Peyer's patch (tissue), 4 donors: Measurements from ENCODE around the gene C2orf92. TPM values are rescaled to one million over a fixed set of nuclear protein-coding genes. Genes with fewer than 3 reads are reported as not detected.

Experiments
- DNase-seq, 3 donors: peaks; one replicate each; pipeline ENCODE4 v3.0.0-alpha.2; 2017 to 2019
- H3K27ac ChIP-seq, 4 donors: fragments of 200-600 bp; sonication (generic); one replicate each; pipeline ENCODE4 v1.5.1; 2016 to 2019
- H3K27me3 ChIP-seq, 2 donors: fragments of 200-600 bp; sonication (generic); one replicate each; pipeline ENCODE4 v1.5.1; 2019
- H3K36me3 ChIP-seq, 3 donors: fragments of 200-600 bp; sonication (generic); one replicate each; pipeline ENCODE4 v1.5.1; 2016 to 2019
- H3K4me1 ChIP-seq, 4 donors: fragments of 200-600 bp; sonication (generic); one replicate each; pipeline ENCODE4 v1.5.1; 2016 to 2019
- H3K4me3 ChIP-seq, 4 donors: fragments of 200-600 bp; sonication (generic); 1 replicate in 3 of 4; 2 replicates in 1 of 4; pipeline ENCODE4 v1.5.1; 2016 to 2019; ENCODE audit warnings: mild to moderate bottlenecking in 1 of 4
- H3K9me3 ChIP-seq, 4 donors: fragments of 200-600 bp; sonication (generic); one replicate each; pipeline ENCODE4 v1.5.1; 2016 to 2019; ENCODE audit warnings: mild to moderate bottlenecking in 1 of 4
- CTCF ChIP-seq, 6 experiments: fragments of 450-650 bp in 4 of 6; fragments of 200-600 bp in 2 of 6; sonication (generic) in 1 of 6; IDR thresholded peaks; one replicate each; pipeline ENCODE4 v1.5.1; 2017 to 2019; ENCODE audit warnings: antibody characterized with exemption in 6 of 6, mild to moderate bottlenecking in 3 of 6, moderate library complexity in 1 of 6
- POLR2A ChIP-seq, 2 donors: fragments of 450-650 bp; IDR thresholded peaks; one replicate each; pipeline ENCODE4 v1.5.1; 2017; ENCODE audit warnings: antibody characterized with exemption in 2 of 2, mild to moderate bottlenecking in 2 of 2, moderate library complexity in 2 of 2
- total RNA-seq, 4 donors: library from RNA; depleted of rRNA; stranded (reverse); fragments of >200 nt; gene quantifications; one replicate each; pipeline ENCODE4 v1.1.0, GENCODE V29; 2016

C2orf92 gene
- total RNA-seq, 4 donors from 2014 or later, result 5.3 to 70.1 (median 25.5) TPM

DNA sequence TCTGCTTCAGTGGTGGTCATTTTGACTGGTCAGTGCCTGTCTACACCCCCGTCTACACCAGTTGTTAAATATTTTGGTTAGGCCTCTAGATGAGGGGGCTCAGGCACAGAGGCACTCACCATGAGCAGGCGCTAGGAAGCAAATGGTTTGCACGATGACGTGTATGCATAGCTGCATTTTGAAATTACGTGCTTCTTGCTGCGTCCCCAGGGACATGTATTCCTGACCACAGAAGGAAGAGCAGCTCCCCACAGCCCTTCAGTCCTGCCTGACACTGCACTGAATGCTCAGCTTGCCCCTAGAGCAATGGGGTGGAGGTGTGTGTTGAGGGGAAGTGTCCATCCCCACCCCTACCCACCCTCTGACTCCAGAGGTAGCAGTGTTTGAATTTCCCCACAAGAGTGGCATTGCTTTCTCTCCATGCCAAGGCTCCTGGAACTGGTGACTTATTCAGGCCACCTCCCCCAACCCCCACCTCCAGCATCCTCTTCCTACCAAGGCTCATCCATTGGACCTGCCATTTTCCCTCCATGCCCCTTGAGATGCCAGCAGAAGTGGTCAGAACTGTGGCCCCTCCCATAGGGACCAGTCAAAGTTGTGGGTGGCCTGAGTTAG lies 32.4 kb downstream of the C2orf92 start:
- H3K27me3 ChIP-seq, result no peaks in the 10 kb centered on the region
- no peaks in the 10 kb centered on the region for H3K36me3 ChIP-seq
- H3K4me1 ChIP-seq, result no peaks in the 10 kb centered on the region
- H3K9me3 ChIP-seq, result no peaks in the 10 kb centered on the region
- peak in 1 of 3 donors; percentile 24 for DNase-seq
- TF ChIP-seq POLR2A (IDR thresholded peaks at IDR 0.05) (no peak), CTCF (IDR thresholded peaks at IDR 0.05) (no peak)
- no peak overlapping the region for H3K27ac ChIP-seq
- H3K4me3 ChIP-seq, result no peak overlapping the region

DNA sequence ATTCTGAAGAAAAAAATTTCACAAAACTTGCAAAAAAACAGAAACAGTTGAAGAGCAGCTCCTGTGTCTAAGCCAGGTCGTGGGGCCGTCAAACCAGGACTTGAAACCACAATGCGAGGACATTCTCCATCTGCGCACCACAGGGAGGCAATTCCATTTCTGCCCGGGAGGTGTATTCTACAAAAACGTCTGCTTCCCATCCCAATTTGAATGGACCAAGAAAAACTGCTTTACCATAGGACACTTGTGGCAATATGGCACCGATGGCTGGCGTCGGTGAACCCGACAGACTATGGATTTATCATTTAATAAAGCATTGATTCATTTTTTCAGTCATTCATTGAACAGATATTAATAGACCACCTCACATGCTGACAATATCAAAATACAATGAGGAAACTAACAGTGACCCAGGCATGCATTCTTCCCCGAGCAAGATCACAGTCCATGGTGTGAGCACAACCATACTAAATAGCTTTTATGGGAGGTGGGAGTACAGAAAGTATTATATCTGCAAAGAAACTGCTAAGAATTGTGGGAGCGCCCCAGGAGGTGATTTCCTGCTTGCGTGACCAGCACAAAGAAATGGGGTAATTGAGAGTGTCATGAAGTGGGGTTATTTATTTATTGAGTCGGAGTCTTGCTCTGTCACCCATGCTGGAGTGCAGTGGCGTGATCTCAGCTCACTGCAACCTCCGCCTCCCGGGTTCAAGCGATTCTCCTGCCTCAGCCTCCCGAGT lies 33.4 kb downstream of the C2orf92 start:
- Histone ChIP-seq H3K27me3 (no peaks in the 10 kb centered on the region), H3K4me3 (no peak overlapping the region), H3K4me1 (peaks cover 0 to 9% (median 0%) of the 10 kb centered on the region in 4 donors), H3K36me3 (no peaks in the 10 kb centered on the region), H3K27ac (no peak overlapping the region), H3K9me3 (no peaks in the 10 kb centered on the region)
- TF ChIP-seq POLR2A (IDR thresholded peaks at IDR 0.05), result no peak
- no peak for TF ChIP-seq CTCF (IDR thresholded peaks at IDR 0.05)
- peak in 1 of 3 donors; percentile 13 for DNase-seq

DNA sequence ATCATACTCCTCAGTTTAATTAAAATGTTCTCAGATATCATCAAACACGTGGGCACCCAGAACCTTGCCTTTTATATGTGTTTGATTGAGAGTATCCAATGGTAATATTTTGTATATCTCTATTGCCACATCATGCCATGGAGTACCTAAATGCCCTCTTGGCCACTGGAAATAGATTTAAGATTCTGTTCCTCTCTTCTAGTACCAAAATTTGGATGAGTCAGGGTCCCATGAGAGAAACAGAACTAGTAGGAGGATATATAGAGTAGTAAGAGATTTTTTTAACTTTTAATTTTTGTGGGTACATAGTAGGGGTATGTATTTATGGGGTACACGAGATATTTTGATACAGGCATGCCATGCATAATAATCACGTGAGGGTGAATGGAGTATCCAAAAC lies 34.2 kb downstream of the C2orf92 start:
- TF ChIP-seq CTCF (IDR thresholded peaks at IDR 0.05), result no peak

GRCh38 chr2:97704989-97705388 lies 35.5 kb downstream of the C2orf92 start:
- peak in 1 of 3 donors; percentile 36 for DNase-seq
- no peaks in the 10 kb centered on the region for H3K9me3 ChIP-seq

More for the DNA sequence above, 34.2 kb downstream of the C2orf92 start:
- Histone ChIP-seq H3K27me3 (no peaks in the 10 kb centered on the region), H3K4me1 (peaks cover 0 to 12% (median 0%) of the 10 kb centered on the region in 4 donors), H3K36me3 (no peaks in the 10 kb centered on the region), H3K27ac (no peak overlapping the region), H3K4me3 (no peak overlapping the region), H3K9me3 (no peaks in the 10 kb centered on the region)
- DNase-seq, result no peak

GRCh38 chr2:97706112-97706511 lies 36.6 kb downstream of the C2orf92 start:
- no peaks in the 10 kb centered on the region for H3K9me3 ChIP-seq
- peak in 1 of 3 donors; percentile 31 for DNase-seq
- H3K4me1 ChIP-seq, result peaks cover 0 to 12% (median 0%) of the 10 kb centered on the region in 4 donors
- H3K27ac ChIP-seq, result no peak overlapping the region
- H3K36me3 ChIP-seq, result no peaks in the 10 kb centered on the region
- no peaks in the 10 kb centered on the region for H3K27me3 ChIP-seq
- no peak overlapping the region for H3K4me3 ChIP-seq
- TF ChIP-seq POLR2A (IDR thresholded peaks at IDR 0.05), result no peak
- no peak for TF ChIP-seq CTCF (IDR thresholded peaks at IDR 0.05)

More at GRCh38 chr2:97704989-97705388, 35.5 kb downstream of the C2orf92 start:
- no peaks in the 10 kb centered on the region for H3K27me3 ChIP-seq
- TF ChIP-seq CTCF (IDR thresholded peaks at IDR 0.05) (no peak), POLR2A (IDR thresholded peaks at IDR 0.05) (no peak)
- H3K4me3 ChIP-seq, result no peak overlapping the region
- H3K27ac ChIP-seq, result no peak overlapping the region
- no peaks in the 10 kb centered on the region for H3K36me3 ChIP-seq
- peaks cover 0 to 12% (median 0%) of the 10 kb centered on the region in 4 donors for H3K4me1 ChIP-seq
